ENCODE results near the gene TGDS. TPM values are rescaled to one million over a fixed set of nuclear protein-coding genes. Genes with fewer than 3 reads are reported as not detected.

The TGDS gene
- total RNA-seq, 4 donors from 2014 or later: 2.5 to 17.9 (median 9.8) TPM

- intact Hi-C loops (cut with DNase I): no loop called here
- Histone ChIP-seq H3K36me3 (peaks cover 0 to 62% (median 21%) of the 10 kb centered on the region in 3 donors), H3K4me1 (no peaks in the 10 kb centered on the region), H3K4me3 (no peak overlapping the region), H3K27ac (no peak overlapping the region), H3K27me3 (no peaks in the 10 kb centered on the region), H3K9me3 (no peaks in the 10 kb centered on the region)
- WGBS, 2 donors: 72 to 80% methylated on average over 1 to 3 of the region's 3 CpGs
- no peak for DNase-seq
- TF ChIP-seq POLR2A (IDR thresholded peaks at IDR 0.05): no peak
- TF ChIP-seq, protein P1, sequence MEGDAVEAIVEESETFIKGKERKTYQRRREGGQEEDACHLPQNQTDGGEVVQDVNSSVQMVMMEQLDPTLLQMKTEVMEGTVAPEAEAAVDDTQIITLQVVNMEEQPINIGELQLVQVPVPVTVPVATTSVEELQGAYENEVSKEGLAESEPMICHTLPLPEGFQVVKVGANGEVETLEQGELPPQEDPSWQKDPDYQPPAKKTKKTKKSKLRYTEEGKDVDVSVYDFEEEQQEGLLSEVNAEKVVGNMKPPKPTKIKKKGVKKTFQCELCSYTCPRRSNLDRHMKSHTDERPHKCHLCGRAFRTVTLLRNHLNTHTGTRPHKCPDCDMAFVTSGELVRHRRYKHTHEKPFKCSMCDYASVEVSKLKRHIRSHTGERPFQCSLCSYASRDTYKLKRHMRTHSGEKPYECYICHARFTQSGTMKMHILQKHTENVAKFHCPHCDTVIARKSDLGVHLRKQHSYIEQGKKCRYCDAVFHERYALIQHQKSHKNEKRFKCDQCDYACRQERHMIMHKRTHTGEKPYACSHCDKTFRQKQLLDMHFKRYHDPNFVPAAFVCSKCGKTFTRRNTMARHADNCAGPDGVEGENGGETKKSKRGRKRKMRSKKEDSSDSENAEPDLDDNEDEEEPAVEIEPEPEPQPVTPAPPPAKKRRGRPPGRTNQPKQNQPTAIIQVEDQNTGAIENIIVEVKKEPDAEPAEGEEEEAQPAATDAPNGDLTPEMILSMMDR (IDR thresholded peaks at IDR 0.05): no peak
Measured at GRCh38 chr13:94569615-94570014, 26.3 kb downstream of the TGDS start.

DNA sequence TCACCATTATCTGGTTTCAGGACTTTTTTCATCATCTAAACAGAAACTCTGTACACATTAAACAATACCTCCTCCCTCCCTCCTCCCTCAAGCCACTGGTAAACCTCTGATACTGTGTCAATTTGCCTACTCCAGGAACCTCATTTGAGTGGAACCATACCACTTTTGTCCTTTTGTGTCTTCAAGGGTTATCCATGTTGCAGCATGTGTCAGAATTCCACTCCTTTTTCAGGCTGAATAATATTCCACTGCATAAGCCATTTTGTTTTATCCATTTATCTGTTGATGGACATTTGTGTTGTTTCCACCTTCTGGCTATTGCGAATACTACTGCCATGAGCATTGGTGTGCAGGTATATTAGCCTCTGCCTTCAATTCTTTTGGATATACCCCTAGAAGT lies 27.5 kb downstream of the TGDS start:
- H3K9me3 ChIP-seq: no peaks in the 10 kb centered on the region
- no peaks in the 10 kb centered on the region for H3K4me1 ChIP-seq
- no peaks in the 10 kb centered on the region for H3K27me3 ChIP-seq
- no peak overlapping the region for H3K27ac ChIP-seq
- intact Hi-C loops (cut with DNase I): no loop called here
- 100% methylated on average over 1 of the region's 1 CpG for WGBS, 2 donors
- peaks cover 0 to 50% (median 18%) of the 10 kb centered on the region in 3 donors for H3K36me3 ChIP-seq
- no peak for TF ChIP-seq POLR2A (IDR thresholded peaks at IDR 0.05)
- TF ChIP-seq, protein P1 (IDR thresholded peaks at IDR 0.05): no peak
- DNase-seq: no peak
- H3K4me3 ChIP-seq: no peak overlapping the region

- no peak for DNase-seq
- no peaks in the 10 kb centered on the region for H3K4me1 ChIP-seq
- no peaks in the 10 kb centered on the region for H3K9me3 ChIP-seq
- peaks cover 4 to 50% (median 9%) of the 10 kb centered on the region in 3 donors for H3K36me3 ChIP-seq
- TF ChIP-seq, protein P1 (IDR thresholded peaks at IDR 0.05): no peak
- TF ChIP-seq POLR2A (IDR thresholded peaks at IDR 0.05): no peak
- 89 to 95% methylated on average over 3 of the region's 3 CpGs for WGBS, 2 donors
- intact Hi-C loops (cut with DNase I): no loop called here
- no peaks in the 10 kb centered on the region for H3K27me3 ChIP-seq
- H3K27ac ChIP-seq: no peak overlapping the region
- no peak overlapping the region for H3K4me3 ChIP-seq
Measured at GRCh38 chr13:94567581-94567980, 28.4 kb downstream of the TGDS start.

DNA sequence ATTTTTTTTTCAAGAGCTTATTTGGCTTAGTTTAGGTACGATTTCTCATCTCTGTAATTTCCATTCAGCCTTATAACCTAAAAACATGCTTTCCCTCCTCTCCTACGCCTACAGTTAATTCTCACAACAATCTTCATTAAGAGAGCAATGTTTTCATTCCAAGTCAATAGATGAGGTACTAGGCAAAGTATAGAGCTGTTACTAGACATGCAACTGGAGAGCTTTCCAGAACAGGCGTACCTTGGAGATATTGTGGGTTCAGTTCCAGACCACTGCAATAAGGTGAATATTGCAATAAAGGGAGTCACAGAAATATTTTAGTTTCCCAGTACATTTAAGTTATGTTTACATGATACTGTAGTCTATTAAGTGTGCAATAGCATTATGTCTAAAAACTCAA lies 34.8 kb downstream of the TGDS start:
- H3K36me3 ChIP-seq: peaks cover 0 to 10% (median 4%) of the 10 kb centered on the region in 3 donors
- intact Hi-C loops (cut with DNase I): no loop called here
- H3K9me3 ChIP-seq: no peaks in the 10 kb centered on the region
- no peak overlapping the region for H3K27ac ChIP-seq
- no peak overlapping the region for H3K4me3 ChIP-seq
- TF ChIP-seq POLR2A (IDR thresholded peaks at IDR 0.05): no peak
- TF ChIP-seq, protein P1 (IDR thresholded peaks at IDR 0.05): no peak
- H3K4me1 ChIP-seq: no peaks in the 10 kb centered on the region
- H3K27me3 ChIP-seq: no peaks in the 10 kb centered on the region
- WGBS, 2 donors: 85 to 89% methylated on average over 3 of the region's 3 CpGs
- no peak for DNase-seq

DNA sequence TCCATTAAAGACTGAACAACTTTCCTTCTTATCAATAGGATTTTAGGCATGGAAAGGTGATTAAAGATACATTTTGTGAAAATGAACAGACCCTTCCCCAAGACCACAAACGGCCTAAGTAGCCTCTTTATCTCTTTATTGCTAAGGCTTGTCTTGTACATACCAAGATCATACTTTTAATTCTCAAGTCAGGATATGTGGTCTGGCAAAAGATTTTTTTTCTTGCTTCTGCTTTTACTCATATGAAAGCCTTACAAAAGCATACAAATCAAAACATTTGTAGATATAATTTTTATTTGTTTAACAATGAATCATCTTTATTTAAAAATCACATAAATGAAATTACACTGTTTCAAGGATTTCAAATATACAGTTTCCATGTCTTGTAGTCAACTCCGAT lies 35.8 kb downstream of the TGDS start:
- peaks cover 0 to 10% (median 4%) of the 10 kb centered on the region in 3 donors for H3K36me3 ChIP-seq
- no peak overlapping the region for H3K27ac ChIP-seq
- no peak overlapping the region for H3K4me3 ChIP-seq
- intact Hi-C loops (cut with DNase I): no loop called here
- TF ChIP-seq, protein P1 (IDR thresholded peaks at IDR 0.05): no peak
- no peak for TF ChIP-seq POLR2A (IDR thresholded peaks at IDR 0.05)
- H3K9me3 ChIP-seq: no peaks in the 10 kb centered on the region
- H3K27me3 ChIP-seq: no peaks in the 10 kb centered on the region
- WGBS, 2 donors: 66 to 68% methylated on average over 2 of the region's 2 CpGs
- DNase-seq: no peak
- no peaks in the 10 kb centered on the region for H3K4me1 ChIP-seq

Data from esophagus squamous epithelium (tissue), 5 donors.